ENCODE data around the gene MAPKAP1.
"Not testable (repeated sequence)": the region's sequence is repeated elsewhere in the genome, so short reads cannot be mapped to it uniquely, and the experiment has no call there.

Gene MAPKAP1

DNA sequence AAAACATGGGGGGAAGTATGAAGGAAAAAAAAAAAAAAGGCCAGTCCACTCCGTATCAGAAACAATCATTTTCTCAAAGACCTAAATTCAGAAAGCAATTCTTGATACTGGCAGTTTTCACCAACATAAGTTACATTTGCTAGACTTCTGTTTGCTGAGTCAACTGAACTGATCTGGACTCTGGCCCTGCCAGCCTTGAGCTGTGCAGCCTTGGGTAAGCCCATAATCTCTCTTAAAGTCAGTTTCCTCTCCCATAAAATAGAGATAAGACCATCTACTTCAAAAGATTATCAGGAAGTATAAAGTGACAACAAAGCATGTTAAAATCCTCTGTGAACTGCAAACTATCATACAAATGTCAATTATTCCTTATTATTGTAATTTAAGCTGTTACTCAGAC lies 106.8 kb downstream of the MAPKAP1 start:
- no peak for DNase-seq

GRCh38 chr9:125594223-125594610 lies 112.8 kb downstream of the MAPKAP1 start:
- no peak for DNase-seq

- DNase-seq, result no peak
These were observed 113.3 kb downstream of the MAPKAP1 start for GRCh38 chr9:125593581-125594222.

GRCh38 chr9:125591888-125592287 lies 115.1 kb downstream of the MAPKAP1 start:
- no peak for DNase-seq

- no peak for DNase-seq
These were observed 115.8 kb downstream of the MAPKAP1 start for GRCh38 chr9:125591245-125591644.

GRCh38 chr9:125589287-125589686 lies 117.7 kb downstream of the MAPKAP1 start:
- no peak for DNase-seq

GRCh38 chr9:125587819-125588460 lies 119.1 kb downstream of the MAPKAP1 start:
- DNase-seq, result no peak

GRCh38 chr9:125586172-125586511 lies 120.9 kb downstream of the MAPKAP1 start:
- no peak for DNase-seq

DNA sequence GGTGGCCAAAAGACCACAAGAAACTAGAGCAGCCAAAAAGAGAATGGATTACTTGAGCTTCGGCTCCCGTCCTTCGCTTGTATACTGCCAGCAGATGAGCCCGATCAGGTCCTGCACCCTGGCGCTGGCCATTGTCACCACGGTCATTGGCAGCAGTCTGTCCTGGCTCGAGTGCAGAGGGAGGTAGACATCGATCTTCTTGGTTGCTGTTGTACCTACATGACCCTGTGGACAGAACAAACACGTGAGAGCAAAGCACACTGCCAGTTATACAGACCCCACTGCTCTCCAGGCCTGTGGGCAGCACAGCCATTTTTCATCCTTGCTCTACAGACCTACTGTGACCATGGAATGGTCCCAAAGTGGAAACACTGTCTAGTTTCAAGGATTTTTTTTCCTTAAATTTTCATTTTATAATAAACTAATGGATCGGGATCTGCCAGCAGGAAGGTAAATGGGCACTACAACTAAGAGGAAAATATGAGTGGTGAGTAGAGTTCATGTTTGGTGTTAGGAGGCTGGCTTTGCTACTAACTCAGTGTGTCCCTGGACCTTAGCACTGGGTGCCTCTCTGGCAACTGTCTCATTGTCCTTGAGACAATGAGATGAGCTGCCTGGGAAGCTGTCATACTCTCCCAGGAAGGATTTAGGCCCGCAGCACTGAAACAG lies 121.4 kb downstream of the MAPKAP1 start:
- no peak for DNase-seq

DNA sequence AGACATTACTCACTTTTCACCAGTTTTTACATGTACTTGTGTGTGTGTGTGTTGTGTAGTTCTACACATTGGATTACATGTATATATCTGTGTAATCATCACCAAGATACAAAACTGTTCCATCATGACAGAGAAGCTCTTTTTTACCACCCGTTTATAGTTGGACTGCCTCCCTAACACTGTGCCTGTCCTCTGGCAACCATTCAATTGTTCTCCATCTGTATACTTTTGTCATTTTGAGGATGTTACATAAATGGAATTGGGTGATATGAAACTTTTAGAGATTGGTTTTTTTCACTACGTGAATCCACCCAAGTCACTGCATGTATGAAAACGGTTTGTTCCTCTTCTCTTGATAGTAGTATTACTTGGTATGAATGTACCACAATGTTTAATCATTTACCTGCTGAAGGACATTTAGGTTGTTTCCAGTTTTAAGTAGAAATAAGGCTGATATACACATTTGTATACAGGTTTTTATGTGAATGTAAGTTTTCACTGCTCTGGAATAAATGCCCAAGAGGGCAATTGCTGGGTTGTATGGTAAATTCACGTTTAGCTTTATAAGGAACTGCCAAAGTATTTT lies 126.2 kb downstream of the MAPKAP1 start:
- DNase-seq, result no peak

GRCh38 chr9:125579030-125579932 lies 127.7 kb downstream of the MAPKAP1 start:
- no peak for DNase-seq

DNA sequence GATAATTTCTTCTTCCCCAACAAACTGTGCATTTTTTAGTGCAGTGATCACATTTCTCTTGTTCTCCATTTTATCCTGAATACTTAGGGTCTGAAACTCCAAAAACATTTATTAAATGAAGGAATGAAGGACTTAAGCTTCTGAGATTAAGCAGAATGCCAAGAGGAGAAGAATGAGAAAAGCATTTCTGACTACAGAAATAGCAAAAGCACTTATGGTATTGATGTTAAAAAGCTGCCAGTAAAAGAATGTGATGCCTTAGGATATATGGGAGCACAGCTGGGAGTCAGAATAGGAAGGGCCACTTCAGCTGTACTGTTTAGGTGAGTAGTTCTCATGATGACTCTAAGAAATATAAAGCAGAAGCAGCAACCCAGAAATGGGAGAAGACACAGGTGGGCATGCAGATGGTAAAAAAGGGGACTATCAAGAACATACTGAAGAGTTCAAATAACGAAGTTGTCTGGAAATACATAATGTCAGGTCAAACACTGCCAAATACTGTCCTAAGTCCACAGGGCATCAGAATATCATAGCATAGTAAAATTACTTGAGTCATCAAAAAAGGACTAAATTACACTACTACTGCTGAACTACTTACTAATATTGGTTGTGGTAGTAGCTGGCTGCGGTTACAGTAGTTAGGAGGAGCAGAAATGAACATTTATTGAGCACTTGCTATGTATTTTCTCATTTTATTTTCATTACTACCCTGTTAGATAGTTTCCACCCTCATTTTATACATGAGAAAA lies 132.7 kb downstream of the MAPKAP1 start:
- no peak for DNase-seq

DNA sequence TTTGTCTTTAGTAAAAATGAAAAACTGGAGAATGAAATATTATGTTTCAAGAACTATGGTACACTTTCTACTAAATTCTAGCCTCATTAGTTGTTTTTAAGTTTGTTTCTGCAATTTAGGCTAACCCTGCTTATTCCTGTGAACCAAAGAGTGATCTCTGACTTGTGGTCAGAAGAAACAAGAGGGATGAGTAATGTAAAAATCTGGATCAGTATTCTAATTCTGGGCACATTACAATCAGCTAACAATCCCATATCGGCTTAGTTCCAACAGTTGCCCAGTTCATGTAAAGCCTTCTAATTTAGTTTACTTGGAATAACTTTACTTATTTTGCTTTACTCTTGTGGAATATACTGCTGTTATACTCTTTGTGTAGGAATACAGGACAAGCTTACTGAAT lies 134.5 kb downstream of the MAPKAP1 start:
- DNase-seq, result not testable (repeated sequence)

- not testable (repeated sequence) for DNase-seq
These were observed 135.2 kb downstream of the MAPKAP1 start for GRCh38 chr9:125571824-125572223.

DNA sequence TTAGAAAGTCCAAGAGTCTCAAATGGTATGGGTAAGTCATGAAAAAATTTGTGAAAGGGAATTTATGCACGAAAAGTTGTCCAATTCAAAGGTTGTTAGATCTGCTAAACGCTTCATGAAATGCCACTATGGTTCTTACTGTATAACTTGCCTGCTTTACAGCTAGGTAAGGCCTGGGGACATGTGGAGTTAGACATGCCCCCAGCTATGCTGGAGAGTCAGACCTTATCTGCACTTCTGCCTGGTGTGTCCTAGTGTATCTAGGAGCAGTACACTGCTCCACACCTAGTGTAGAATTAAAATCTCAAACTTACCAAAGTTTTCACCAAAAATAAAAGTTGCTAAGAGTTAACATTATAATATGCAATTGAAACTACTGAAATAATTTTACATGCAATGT lies 136.8 kb downstream of the MAPKAP1 start:
- no peak for DNase-seq

DNA sequence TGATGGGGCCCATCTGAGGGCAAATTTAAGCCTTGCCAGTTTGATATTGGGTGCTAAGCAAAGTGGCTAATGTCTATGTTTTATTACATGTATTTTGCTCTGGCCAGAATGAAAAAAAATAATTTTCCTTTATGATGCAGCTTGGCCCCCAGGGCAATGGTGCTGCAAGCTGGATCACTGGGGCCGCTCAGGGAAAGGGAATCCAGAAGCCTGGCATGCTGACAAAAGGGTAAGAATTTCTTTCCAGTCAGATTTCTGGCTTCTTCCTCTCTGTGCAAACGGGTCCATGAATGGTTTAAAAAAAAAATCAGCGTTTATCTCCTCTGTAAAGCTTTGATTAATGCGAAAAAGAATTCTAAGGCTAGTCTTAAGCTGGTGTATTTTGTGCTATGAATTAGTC lies 138.4 kb downstream of the MAPKAP1 start:
- DNase-seq, result no peak

DNA sequence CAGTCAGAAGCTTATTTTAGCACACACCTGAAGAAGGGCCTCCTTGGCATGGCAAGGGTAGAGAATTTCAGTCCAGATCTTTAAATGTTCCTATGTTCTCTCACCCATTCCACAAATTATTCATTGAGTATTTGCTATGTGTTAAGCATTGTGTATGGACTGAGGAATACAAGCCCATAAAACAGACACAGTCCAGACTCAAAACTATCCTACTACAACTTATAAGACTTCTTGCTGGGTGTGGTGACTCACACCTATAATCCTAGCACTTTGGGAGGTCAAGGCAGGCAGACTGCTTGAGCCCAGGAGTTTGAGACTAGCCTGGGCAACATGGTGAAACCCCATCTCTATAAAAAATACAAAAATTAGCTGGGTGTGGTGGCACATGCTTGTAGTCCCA lies 141.0 kb downstream of the MAPKAP1 start:
- not testable (repeated sequence) for DNase-seq

DNA sequence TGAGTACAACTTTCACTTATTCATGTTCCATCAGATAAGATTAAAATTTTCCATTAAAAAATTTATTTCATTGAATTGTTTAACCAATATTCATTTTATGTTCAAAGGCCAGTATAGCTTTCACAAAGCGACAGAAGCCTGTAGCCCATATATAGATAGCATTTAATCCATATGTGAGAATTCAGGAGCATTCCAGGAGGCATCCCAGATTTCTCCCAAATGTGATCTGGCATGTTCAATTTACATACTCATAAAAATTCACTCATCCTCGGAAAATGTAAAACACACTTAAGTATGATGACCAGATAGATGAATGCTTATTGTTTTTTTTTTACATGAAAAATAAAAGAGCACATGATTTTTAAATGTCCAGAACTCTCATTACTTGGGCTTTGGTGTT lies 141.9 kb downstream of the MAPKAP1 start:
- DNase-seq, result no peak

DNA sequence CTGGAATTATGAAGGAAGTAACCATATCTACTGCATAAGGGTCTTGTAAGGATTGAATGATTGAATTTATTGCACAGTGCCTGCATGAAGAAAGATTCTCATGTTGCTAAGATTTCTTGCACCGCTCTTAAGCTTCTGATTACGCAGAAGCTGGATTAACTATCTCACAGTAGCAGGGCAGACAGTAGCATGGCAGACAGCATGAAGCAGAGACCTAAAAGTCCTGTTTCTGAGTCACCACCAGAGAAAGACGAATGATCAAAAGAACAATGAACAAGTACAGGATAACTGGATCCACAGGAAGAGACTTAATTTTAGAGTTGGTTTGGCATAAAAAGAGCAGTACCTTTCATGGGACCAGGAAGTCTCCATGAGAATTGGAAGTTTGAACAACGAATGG lies 142.4 kb downstream of the MAPKAP1 start:
- DNase-seq, result no peak

DNA sequence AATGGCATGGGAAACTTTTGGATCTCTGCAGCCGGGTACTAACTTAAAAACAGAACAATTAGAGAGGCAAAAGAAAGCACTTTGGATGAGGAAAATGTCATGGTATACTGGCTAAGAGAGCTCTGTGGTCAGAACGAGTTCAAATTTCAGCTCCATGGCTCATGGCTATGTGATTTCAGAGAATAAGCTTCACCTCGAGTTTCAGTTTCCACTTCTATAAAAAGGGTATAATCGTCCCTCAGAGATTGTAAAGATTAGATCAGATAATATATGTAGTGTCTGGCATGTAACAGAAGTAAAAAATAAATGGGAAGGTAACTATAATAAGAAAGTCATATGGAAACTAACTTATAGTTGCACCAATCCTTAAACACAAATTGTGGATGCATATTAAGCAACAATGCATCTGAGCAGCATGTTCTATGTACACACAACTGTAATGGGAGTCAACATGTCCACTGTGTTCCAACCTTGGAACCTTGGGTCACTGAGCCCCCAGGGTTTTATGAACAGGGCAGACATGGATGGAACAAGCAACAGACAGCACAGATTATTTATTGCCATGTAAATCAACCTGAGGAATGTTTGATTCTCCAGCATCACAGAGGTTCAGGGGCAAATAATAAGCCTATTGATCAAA lies 145.4 kb downstream of the MAPKAP1 start:
- DNase-seq, result no peak

GRCh38 chr9:125559894-125560293 lies 147.1 kb downstream of the MAPKAP1 start:
- DNase-seq, result no peak

GRCh38 chr9:125559194-125559593 lies 147.8 kb downstream of the MAPKAP1 start:
- DNase-seq, result no peak
